K562 (cell line): ENCODE measurements around the gene NOLC1. TPM values are rescaled to one million over a fixed set of nuclear protein-coding genes. Genes with fewer than 3 reads are reported as not detected.

Experiments
- ARHGAP35 ChIP-seq: fragments of 450-650 bp; IDR thresholded peaks from 2 replicates; pipeline ENCODE4 v1.6.1; 2018; ENCODE audit not compliant: partially characterized antibody
- ATF2 ChIP-seq: sonication (generic); formaldehyde crosslinking; IDR thresholded peaks from 2 replicates; pipeline ENCODE4 v1.8.1; 2022; ENCODE audit warnings: missing genetic modification reagents
- CHD2 ChIP-seq: IDR thresholded peaks from 2 replicates; pipeline ENCODE4 v1.6.1; 2011; ENCODE audit warnings: low read depth, low read length
- DACH1 ChIP-seq: fragments of 450-650 bp; IDR thresholded peaks from 2 replicates; pipeline ENCODE4 v1.6.1; 2018; ENCODE audit not compliant: partially characterized antibody
- EP400 ChIP-seq: fragments of 450-650 bp; IDR thresholded peaks from 2 replicates; pipeline ENCODE4 v1.6.1; 2017; ENCODE audit warnings: antibody characterized with exemption, mild to moderate bottlenecking, moderate library complexity
- FOXJ3 ChIP-seq: sonication (generic); formaldehyde crosslinking; IDR thresholded peaks from 2 replicates; pipeline ENCODE4 v1.4.0; 2020; ENCODE audit warnings: mild to moderate bottlenecking, missing genetic modification reagents
- HMBOX1 ChIP-seq: sonication (generic); IDR thresholded peaks from 2 replicates; pipeline ENCODE4 v1.6.1; 2016
- ID3 ChIP-seq, 2 experiments: fragments of 250-450 bp in 1 of 2; fragments of 450-650 bp in 1 of 2; sonication (Bioruptor Pico) in 1 of 2; IDR thresholded peaks; 2 replicates each; pipeline versions ENCODE4 v1.6.1 to v1.8.0; 2016 to 2021; ENCODE audit warnings: mild to moderate bottlenecking in 2 of 2, moderate library complexity in 2 of 2, missing compliant biosample characterization in 1 of 2, missing genetic modification characterization in 1 of 2
- KHSRP ChIP-seq: fragments of 450-650 bp; IDR thresholded peaks from 2 replicates; pipeline ENCODE4 v1.6.1; 2017
- KLF1 ChIP-seq: fragments of 450-650 bp; IDR thresholded peaks from 2 replicates; pipeline ENCODE4 v1.6.1; 2016; ENCODE audit warnings: missing genetic modification characterization, missing compliant biosample characterization
- NCOA2 ChIP-seq, 2 experiments: fragments of 450-650 bp; IDR thresholded peaks; 2 replicates each; pipeline ENCODE4 v1.6.1; 2018; ENCODE audit warnings: mild to moderate bottlenecking in 2 of 2, moderate library complexity in 1 of 2; ENCODE audit not compliant: partially characterized antibody in 2 of 2
- NCOA4 ChIP-seq: fragments of 450-650 bp; IDR thresholded peaks from 2 replicates; pipeline ENCODE4 v1.6.1; 2018; ENCODE audit warnings: mild to moderate bottlenecking; ENCODE audit not compliant: partially characterized antibody
- POLR2A ChIP-seq: fragments of 450-650 bp; conservative IDR thresholded peaks from 2 replicates; pipeline ENCODE4 v1.6.1; 2016
- RUNX1 ChIP-seq: sonication (generic); IDR thresholded peaks from 2 replicates; pipeline ENCODE4 v1.6.1; 2016; ENCODE audit warnings: antibody characterized with exemption, low read depth
- SLC30A9 ChIP-seq: fragments of 250-450 bp; sonication (Bioruptor Pico); IDR thresholded peaks from 2 replicates; pipeline ENCODE4 v1.8.0; 2022; ENCODE audit warnings: mild to moderate bottlenecking, moderate library complexity
- SOX6 ChIP-seq: fragments of 450-650 bp; IDR thresholded peaks from 2 replicates; pipeline ENCODE4 v1.6.1; 2014; ENCODE audit warnings: mild to moderate bottlenecking
- SP2 ChIP-seq: IDR thresholded peaks from 2 replicates; pipeline ENCODE4 v1.6.1; 2011; ENCODE audit warnings: mild to moderate bottlenecking, low read depth, low read length, moderate library complexity; ENCODE audit not compliant: poor library complexity, severe bottlenecking; ENCODE audit errors: extremely low read depth
- XRCC3 ChIP-seq: fragments of 450-650 bp; IDR thresholded peaks from 2 replicates; pipeline ENCODE4 v1.6.1; 2017; ENCODE audit warnings: mild to moderate bottlenecking, moderate library complexity
- ZBED1 ChIP-seq: IDR thresholded peaks from 2 replicates; pipeline ENCODE4 v1.6.1; 2014
- ZBTB2 ChIP-seq: fragments of 450-650 bp; IDR thresholded peaks from 2 replicates; pipeline ENCODE4 v1.6.1; 2016; ENCODE audit warnings: antibody characterized with exemption
- ZNF311 ChIP-seq: fragments of 250-450 bp; sonication (Bioruptor Pico); IDR thresholded peaks from 2 replicates; pipeline ENCODE4 v1.4.0; 2020; ENCODE audit warnings: mild to moderate bottlenecking, moderate library complexity
- ZNF445 ChIP-seq: fragments of 250-450 bp; sonication (Bioruptor Pico); IDR thresholded peaks from 2 replicates; pipeline ENCODE4 v1.4.0; 2020; ENCODE audit warnings: low read depth, mild to moderate bottlenecking, moderate library complexity
- ZNF589 ChIP-seq: fragments of 200-800 bp; sonication (Bioruptor generic); IDR thresholded peaks from 2 replicates; pipeline ENCODE4 v1.6.1; 2016; ENCODE audit warnings: low read depth, missing genetic modification characterization, missing compliant biosample characterization
- ZNF707 ChIP-seq: fragments of 250-450 bp; sonication (Bioruptor Pico); conservative IDR thresholded peaks from 2 replicates; pipeline ENCODE4 v1.8.0; 2022; ENCODE audit warnings: inconsistent platforms, mild to moderate bottlenecking, moderate library complexity
- ZNF740 ChIP-seq, 3 experiments: fragments of 200-800 bp in 1 of 3; sonication (Bioruptor generic) in 1 of 3; sonication (generic) in 1 of 3; formaldehyde crosslinking in 1 of 3; IDR thresholded peaks; 2 replicates each; pipeline versions ENCODE4 v1.6.1 to v1.8.0; 2016 to 2022; ENCODE audit warnings: mild to moderate bottlenecking in 2 of 3, missing compliant biosample characterization in 2 of 3, missing genetic modification characterization in 2 of 3, missing genetic modification reagents in 1 of 3
- ZSCAN29 ChIP-seq: fragments of 450-650 bp; IDR thresholded peaks from 2 replicates; pipeline ENCODE4 v1.6.1; 2017
- polyA plus RNA-seq, 8 experiments: library from polyadenylated mRNA; depleted of rRNA in 4 of 8; stranded (reverse) in 5 of 8; unstranded in 3 of 8; fragments of >200 nt; fragmentation: Nextera tagmentation in 2 of 8; fragmentation: Illumina TruSeq in 1 of 8; extraction: Ambion mirVana in 2 of 8; extraction: Trizol in 1 of 8; gene quantifications; 2 replicates each; pipeline versions ENCODE4 v1.2.1 to v1.2.3, GENCODE V29; 2011 to 2014; ENCODE audit warnings: inconsistent platforms in 1 of 8, missing spikeins in 1 of 8
- total RNA-seq, 7 experiments: library from RNA; depleted of rRNA in 6 of 7; stranded (reverse); fragments of >200 nt in 6 of 7; fragmentation: Illumina TruSeq in 2 of 7; extraction: Trizol in 2 of 7; gene quantifications; 2 replicates each; pipeline versions ENCODE4 v1.2.1 to v1.2.3, GENCODE V29; 2011 to 2021; ENCODE audit warnings: low replicate concordance in 1 of 7

The NOLC1 gene
- total and polyA plus RNA-seq, 9 of the 15 experiments (the other 6 are each of a cell fraction or from before 2014, with no cell fraction given) = 102 to 310 (median 165) TPM

DNA sequence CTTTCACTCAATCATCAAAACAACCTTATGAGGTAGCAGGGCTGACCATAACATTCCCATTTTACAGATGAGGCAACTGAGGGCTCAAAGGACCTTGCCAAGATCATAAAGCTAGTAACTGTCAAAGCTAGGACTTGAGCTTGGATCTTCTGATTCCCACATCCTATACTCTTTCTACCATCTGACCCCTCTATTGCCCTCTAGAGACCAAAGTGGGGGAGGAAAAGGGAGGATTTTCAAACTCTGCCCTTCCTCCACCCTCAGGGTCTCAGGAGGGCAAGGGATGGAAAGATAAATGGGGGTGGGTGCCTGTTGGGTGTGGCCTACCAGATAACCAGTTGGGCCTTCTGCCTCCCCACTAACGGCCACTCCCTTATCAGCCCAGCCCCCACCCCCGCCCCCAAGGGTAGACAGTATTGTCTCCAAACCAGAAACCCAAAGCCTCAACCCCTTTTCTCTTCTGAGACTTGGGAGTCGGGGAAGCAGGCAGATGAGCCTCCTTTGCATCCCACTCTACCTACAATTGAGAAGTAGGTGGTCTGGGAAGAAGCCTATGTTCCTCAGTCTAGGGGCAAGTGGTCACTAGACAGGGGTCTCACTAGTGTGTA, 39.9 kb upstream of the NOLC1 start (continued):
- TF ChIP-seq ZBTB2 (peak; percentile 68; the same call in 1 of the 2 replicates), EP400 (peak; percentile 66), ZNF311 (CRISPR knock-in tag) (no peak), CHD2 (peak; percentile 71), POLR2A (peak; percentile 84), RUNX1 (no peak), ARHGAP35 (no peak), ID3 (CRISPR knock-in tag; IDR thresholded peaks at IDR 0.05) (no peak), ID3 (tag; IDR thresholded peaks at IDR 0.05) (no peak; the same call in 1 of the 2 replicates), ZNF589 (CRISPR knock-in tag) (no peak), KHSRP (no peak), NCOA4 (no peak), ZNF740 (CRISPR knock-in tag; IDR thresholded peaks at IDR 0.05) (peak; percentile 68), ZNF740 (tag; IDR thresholded peaks at IDR 0.05) (peak in 1 of 2 experiments; percentile 45; a peak in 1 of 4 replicates), ZSCAN29 (no peak), SP2 (no peak), FOXJ3 (CRISPR knock-in tag) (no peak), HMBOX1 (peak; percentile 79), ZNF707 (no peak), ZBED1 (no peak), ZNF445 (no peak), XRCC3 (no peak), SOX6 (peak; percentile 88), DACH1 (peak; percentile 58), KLF1 (peak; percentile 90), NCOA2 (IDR thresholded peaks at IDR 0.05; ENCODE audit: partially characterized antibody in 2 of 2) (no peak), ATF2 (CRISPR knock-in tag) (no peak), SLC30A9 (CRISPR knock-in tag) (no peak)
